Renal pelvis (tissue), 4 donors: ENCODE measurements around the gene HERPUD1. TPM values are rescaled to one million over a fixed set of nuclear protein-coding genes. Genes with fewer than 3 reads are reported as not detected.

Experiments used
- DNase-seq: peaks from one replicate; pipeline ENCODE4 v3.0.0-alpha.2; 2013
- polyA plus RNA-seq, 3 donors: library from polyadenylated mRNA; unstranded; fragments of 120-200 nt; gene quantifications; one replicate each; pipeline ENCODE4 v1.2.1, GENCODE V29; 2013; ENCODE audit not compliant: insufficient read length in 3 of 3

HERPUD1 gene
- polyA plus RNA-seq, 3 donors, result 104 to 129 (median 108) TPM

DNA sequence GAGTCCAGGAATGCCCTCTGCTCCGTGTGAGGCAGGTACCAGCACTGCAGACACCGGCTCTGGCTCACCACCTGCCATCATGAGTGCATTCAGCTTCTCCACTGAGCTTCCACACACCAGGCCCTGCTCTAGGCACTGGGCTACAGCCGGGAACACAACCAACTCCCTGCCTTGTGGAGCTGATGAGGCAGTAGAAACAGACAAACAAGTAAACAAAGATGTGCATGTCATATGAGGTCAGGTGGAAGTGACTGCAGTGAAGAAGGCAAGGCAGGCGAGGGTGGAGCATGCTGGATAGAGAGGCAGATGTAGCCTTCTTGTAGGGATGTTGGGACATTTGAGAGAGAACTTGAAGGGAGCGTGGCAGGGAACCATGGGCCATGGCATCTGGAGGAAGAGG lies 62.4 kb downstream of the HERPUD1 start:
- DNase-seq, result no peak

Other genes starting within 250 kb of the HERPUD1 start
- 10 to 100 TPM; 23.6 to 30.3 (median 28.1) TPM for gene MT1X, start 249.7 kb upstream of the HERPUD1 start, polyA plus RNA-seq
- 10 to 100 TPM; 84.3 to 96.6 (median 89.1) TPM for gene NUP93, start 202.0 kb upstream of the HERPUD1 start, polyA plus RNA-seq
- gene SLC12A3, start 66.9 kb upstream of the HERPUD1 start, polyA plus RNA-seq, result 10 to 100 TPM; 15.8 to 32.0 (median 27.7) TPM
- 10 to 100 TPM; 10.2 to 12.1 (median 10.5) TPM for gene CETP, start 29.8 kb downstream of the HERPUD1 start, polyA plus RNA-seq
- gene NLRC5, start 57.4 kb downstream of the HERPUD1 start, polyA plus RNA-seq, result 1 to 10 TPM; 1.8 to 4.3 (median 3.5) TPM
- 10 to 100 TPM; 35.1 to 40.3 (median 36.4) TPM for gene CPNE2, start 160.4 kb downstream of the HERPUD1 start, polyA plus RNA-seq